Skeletal muscle tissue (tissue), 4 donors: ENCODE measurements around the gene ALG3. TPM values are rescaled to one million over a fixed set of nuclear protein-coding genes. Genes with fewer than 3 reads are reported as not detected.
A peak's percentile ranks its signal among the peaks of the same experiment; 100 is the strongest.

Experiments used
- H3K27ac ChIP-seq: one replicate; pipeline ENCODE4 v1.7.0; 2013; ENCODE audit warnings: mild to moderate bottlenecking, low read depth, low read length, inconsistent platforms
- H3K27me3 ChIP-seq, 3 donors: one replicate each; pipeline ENCODE4 v1.7.0; 2013; ENCODE audit warnings: low read length in 3 of 3; ENCODE audit not compliant: control insufficient read depth in 3 of 3, insufficient read depth in 3 of 3
- H3K36me3 ChIP-seq, 3 donors: one replicate each; pipeline ENCODE4 v1.7.0; 2013; ENCODE audit warnings: low read length in 3 of 3; ENCODE audit not compliant: control insufficient read depth in 3 of 3, insufficient read depth in 3 of 3
- H3K4me1 ChIP-seq, 3 donors: one replicate each; pipeline ENCODE4 v1.7.0; 2013; ENCODE audit warnings: low read length in 3 of 3, mild to moderate bottlenecking in 3 of 3; ENCODE audit not compliant: control insufficient read depth in 3 of 3, insufficient read depth in 3 of 3
- H3K4me3 ChIP-seq, 3 donors: one replicate each; pipeline ENCODE4 v1.7.0; 2013; ENCODE audit warnings: low read length in 3 of 3
- H3K9ac ChIP-seq, 3 donors: one replicate each; pipeline ENCODE4 v1.7.0; 2013; ENCODE audit warnings: low read length in 3 of 3, mild to moderate bottlenecking in 3 of 3, moderate library complexity in 2 of 3, low read depth in 1 of 3
- H3K9me3 ChIP-seq, 3 donors: one replicate each; pipeline ENCODE4 v1.7.0; 2013; ENCODE audit warnings: low read length in 3 of 3; ENCODE audit not compliant: control insufficient read depth in 3 of 3
- total RNA-seq: library from RNA; depleted of rRNA; stranded (reverse); fragments of >200 nt; gene quantifications from one replicate; pipeline ENCODE4 v1.2.3, GENCODE V29; 2014
- donor health status: Osteomylitis.

ALG3 gene
- 17.2 TPM for total RNA-seq

DNA sequence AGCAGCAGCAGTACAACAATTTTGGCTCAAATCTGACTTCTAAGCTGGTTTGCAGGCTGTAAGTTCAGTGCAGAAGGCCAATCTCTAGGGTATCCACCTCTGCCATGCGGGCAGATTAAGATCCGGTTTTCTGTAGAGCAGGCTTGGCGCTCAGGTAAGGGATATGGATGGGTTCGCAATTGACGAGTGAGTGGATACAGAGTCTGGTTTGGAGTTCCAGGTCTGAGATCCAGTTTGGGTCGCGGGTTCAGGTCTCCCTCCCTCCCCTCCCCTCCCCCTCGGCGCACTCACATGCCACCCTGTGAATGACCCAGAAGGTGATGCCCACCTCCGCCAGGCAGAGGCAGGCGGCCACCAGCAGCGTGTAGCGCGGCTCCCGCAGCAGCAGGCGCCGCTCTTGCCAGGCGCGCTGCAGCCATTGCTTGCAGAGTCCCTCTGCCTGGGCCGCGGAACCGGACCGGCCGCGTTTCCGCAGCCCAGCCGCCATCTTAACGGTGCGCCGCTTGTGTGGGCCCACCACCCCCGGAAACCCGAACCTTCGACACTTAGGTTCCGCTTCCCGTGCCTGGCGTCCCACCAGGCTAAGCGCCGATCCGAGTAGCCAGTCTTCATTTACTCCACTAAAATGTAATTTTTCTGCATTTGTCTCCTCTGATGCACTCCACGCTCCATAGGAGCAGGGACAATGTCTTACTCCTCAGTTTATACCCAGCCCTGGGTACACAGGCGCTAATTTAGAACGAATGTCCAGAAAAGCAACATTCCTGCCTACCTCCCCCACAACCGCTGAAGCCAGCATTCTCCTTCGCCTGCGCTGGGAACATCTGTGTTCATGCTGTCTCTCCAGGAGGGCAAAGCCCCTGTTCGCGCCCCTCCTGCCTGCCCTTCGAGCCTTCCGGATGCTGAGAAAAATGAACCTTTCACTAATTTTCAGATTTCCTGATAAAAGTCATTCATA is at the start of gene ALG3:
ALG3 (minus strand) TSS at position 509 of the 958 bp plus-strand sequence; CDS start at position 487, 22 bp downstream.
- H3K9ac ChIP-seq: peak within 1 kb of the TSS; percentile 76 to 89 (median 85)

DNA sequence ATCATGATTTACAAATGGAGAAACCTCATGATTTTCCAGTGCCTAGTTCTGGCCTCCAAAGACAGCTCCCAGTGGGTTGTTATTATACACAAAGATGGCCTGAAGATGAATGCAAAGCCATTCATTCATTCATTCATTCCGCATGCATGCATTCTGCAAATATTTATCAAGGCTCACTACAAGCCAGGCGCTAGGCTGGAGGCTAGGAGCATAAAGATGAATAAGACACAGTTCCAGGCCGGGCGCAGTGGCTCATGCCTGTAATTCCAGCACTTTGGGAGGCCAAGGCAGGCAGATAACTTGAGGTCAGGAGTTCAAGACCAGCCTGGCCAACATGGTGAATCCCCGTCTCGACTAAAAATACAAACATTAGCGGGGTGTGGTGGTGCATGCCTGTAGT is 47.9 kb upstream of the ALG3 start:
- no peak overlapping the region for H3K4me3 ChIP-seq
- no peaks in the 10 kb centered on the region for H3K9me3 ChIP-seq
- H3K27me3 ChIP-seq: no peaks in the 10 kb centered on the region
- no peak overlapping the region for H3K9ac ChIP-seq
- peaks cover 12 to 17% (median 13%) of the 10 kb centered on the region in 3 donors for H3K36me3 ChIP-seq
- H3K27ac ChIP-seq: no peak overlapping the region
- H3K4me1 ChIP-seq: peaks cover 9 to 17% (median 11%) of the 10 kb centered on the region in 3 donors

More for the DNA sequence above, at the start of gene ALG3:
- no peaks in the 10 kb centered on the region for H3K9me3 ChIP-seq
- H3K27ac ChIP-seq: peak within 1 kb of the TSS; percentile 87
- H3K27me3 ChIP-seq: no peaks in the 10 kb centered on the region
- H3K36me3 ChIP-seq: peaks cover 19 to 22% (median 20%) of the 10 kb centered on the region in 3 donors
- H3K4me1 ChIP-seq: peaks cover 13 to 27% (median 18%) of the 10 kb centered on the region in 3 donors
- H3K4me3 ChIP-seq: peak within 1 kb of the TSS; percentile 95 to 97 (median 97)

DNA sequence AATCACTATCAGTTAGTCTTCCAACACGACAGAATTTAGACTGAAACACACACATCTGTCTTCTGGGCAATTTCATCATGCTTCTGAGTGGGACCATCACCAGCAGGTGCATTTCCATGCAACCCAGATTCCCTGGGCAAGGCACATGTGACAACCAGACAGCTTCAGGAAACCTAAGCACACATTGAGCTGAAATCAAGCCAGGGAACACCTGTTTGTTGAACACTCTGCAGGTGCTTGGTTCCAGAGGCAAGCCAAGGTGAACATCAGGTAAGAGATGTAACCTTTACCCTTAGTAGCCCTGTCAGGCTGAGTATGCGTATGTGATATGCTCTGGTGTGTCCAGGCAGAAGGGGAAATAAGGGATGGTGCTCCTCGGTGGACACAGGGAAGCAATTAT is 47.0 kb upstream of the ALG3 start:
- Histone ChIP-seq H3K27ac (no peak overlapping the region), H3K9me3 (no peaks in the 10 kb centered on the region), H3K4me3 (no peak overlapping the region), H3K36me3 (peaks cover 5 to 11% (median 6%) of the 10 kb centered on the region in 3 donors), H3K27me3 (no peaks in the 10 kb centered on the region), H3K9ac (no peak overlapping the region), H3K4me1 (peaks cover 9 to 16% (median 11%) of the 10 kb centered on the region in 3 donors)

DNA sequence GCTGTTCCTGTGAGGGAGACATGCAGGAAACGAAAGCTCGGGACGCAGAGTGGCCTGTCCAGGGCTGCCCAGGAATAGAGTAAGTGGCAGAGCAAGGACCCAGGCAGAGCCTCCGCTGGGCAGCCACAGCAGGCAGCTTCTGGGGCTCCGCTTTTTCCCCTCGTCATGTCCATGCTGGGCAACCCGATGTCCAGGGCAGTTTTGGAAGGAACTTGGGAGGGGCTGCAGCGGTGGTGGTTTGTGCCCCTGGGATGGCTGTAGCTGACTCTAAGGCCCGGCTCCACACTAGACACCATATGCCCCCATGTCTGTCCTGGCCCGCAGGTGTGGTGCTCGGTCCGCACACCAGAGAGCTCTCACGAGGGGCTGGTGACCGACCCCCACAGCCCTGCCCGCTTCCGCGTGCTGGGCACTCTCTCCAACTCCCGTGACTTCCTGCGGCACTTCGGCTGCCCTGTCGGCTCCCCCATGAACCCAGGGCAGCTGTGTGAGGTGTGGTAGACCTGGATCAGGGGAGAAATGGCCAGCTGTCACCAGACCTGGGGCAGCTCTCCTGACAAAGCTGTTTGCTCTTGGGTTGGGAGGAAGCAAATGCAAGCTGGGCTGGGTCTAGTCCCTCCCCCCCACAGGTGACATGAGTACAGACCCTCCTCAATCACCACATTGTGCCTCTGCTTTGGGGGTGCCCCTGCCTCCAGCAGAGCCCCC is 43.1 kb upstream of the ALG3 start:
- Histone ChIP-seq H3K4me1 (no peaks in the 10 kb centered on the region), H3K9me3 (no peaks in the 10 kb centered on the region), H3K27ac (no peak overlapping the region), H3K9ac (no peak overlapping the region), H3K27me3 (peaks cover 0 to 3% (median 2%) of the 10 kb centered on the region in 3 donors), H3K4me3 (no peak overlapping the region), H3K36me3 (no peaks in the 10 kb centered on the region)

DNA sequence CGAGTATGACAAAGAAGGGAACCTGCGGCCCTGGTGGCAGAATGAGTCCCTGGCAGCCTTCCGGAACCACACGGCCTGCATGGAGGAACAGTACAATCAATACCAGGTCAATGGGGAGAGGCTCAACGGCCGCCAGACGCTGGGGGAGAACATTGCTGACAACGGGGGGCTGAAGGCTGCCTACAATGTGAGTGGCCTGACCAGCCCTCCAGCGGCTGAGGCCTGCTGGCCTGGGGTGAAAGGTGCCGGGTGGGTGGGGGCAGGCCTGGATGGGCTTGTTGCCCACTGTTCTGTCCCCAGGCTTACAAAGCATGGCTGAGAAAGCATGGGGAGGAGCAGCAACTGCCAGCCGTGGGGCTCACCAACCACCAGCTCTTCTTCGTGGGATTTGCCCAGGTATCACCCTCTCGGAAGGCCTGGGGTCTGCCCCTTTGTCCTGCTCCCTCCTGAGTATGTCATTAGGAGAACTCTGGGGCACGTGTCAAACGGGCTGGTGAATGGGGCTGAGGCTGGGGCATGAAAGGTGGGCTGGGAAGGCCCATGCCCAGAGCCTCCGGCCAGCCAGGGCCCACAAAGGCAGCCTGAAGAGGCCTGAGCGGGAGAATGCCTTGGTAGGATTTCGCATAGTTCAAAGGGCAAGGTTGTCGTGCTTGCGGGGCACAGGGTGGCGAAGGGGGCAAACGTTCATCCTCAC is 42.4 kb upstream of the ALG3 start:
- H3K27ac ChIP-seq: no peak overlapping the region
- H3K4me1 ChIP-seq: no peaks in the 10 kb centered on the region
- no peak overlapping the region for H3K9ac ChIP-seq
- H3K4me3 ChIP-seq: no peak overlapping the region
- H3K27me3 ChIP-seq: peaks cover 0 to 5% (median 4%) of the 10 kb centered on the region in 3 donors
- no peaks in the 10 kb centered on the region for H3K36me3 ChIP-seq
- no peaks in the 10 kb centered on the region for H3K9me3 ChIP-seq

DNA sequence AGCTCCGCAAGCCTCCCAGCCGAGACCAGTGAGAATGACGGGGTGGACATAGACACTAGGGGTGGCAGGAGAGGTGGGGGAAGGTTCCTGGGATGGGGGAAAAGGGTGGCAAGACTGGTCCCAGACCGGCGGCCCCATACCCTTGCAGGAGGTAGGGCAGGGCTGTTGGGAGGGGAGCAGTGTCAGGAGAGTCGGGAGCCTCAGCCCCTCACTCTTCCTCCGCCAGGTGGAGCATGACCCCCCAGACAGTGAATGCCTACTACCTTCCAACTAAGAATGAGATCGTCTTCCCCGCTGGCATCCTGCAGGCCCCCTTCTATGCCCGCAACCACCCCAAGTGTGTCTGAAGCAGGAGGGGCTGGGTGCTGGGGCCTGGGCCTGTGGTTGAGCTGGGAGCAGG is 41.6 kb upstream of the ALG3 start:
- no peak overlapping the region for H3K27ac ChIP-seq
- H3K4me3 ChIP-seq: no peak overlapping the region
- no peaks in the 10 kb centered on the region for H3K9me3 ChIP-seq
- H3K9ac ChIP-seq: no peak overlapping the region
- H3K36me3 ChIP-seq: no peaks in the 10 kb centered on the region
- H3K27me3 ChIP-seq: peaks cover 0 to 6% (median 5%) of the 10 kb centered on the region in 3 donors
- H3K4me1 ChIP-seq: no peaks in the 10 kb centered on the region

DNA sequence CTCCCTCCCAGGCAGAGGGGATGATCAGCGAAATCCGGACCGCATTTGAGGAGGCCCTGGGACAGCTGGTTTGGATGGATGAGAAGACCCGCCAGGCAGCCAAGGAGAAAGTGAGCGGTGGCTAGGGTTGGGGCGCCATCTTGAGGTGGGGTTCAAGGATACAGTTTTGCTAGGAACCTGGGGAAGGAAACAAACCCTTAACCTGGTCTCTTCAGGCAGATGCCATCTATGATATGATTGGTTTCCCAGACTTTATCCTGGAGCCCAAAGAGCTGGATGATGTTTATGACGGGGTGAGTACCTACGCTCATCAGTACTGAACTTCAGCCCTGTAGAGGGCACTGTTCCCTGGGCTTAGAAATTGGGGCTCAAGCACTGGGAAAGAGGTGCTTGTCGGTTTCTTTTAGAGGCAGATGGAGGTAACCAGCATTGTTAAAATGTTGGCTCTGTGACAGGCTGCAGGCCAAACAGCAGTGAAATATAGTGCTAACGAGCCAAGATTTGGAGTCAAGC is 40.7 kb upstream of the ALG3 start:
- H3K4me3 ChIP-seq: no peak overlapping the region
- H3K9me3 ChIP-seq: no peaks in the 10 kb centered on the region
- H3K27ac ChIP-seq: no peak overlapping the region
- H3K27me3 ChIP-seq: peaks cover 0 to 6% (median 5%) of the 10 kb centered on the region in 3 donors
- H3K36me3 ChIP-seq: no peaks in the 10 kb centered on the region
- H3K9ac ChIP-seq: no peak overlapping the region
- no peaks in the 10 kb centered on the region for H3K4me1 ChIP-seq

DNA sequence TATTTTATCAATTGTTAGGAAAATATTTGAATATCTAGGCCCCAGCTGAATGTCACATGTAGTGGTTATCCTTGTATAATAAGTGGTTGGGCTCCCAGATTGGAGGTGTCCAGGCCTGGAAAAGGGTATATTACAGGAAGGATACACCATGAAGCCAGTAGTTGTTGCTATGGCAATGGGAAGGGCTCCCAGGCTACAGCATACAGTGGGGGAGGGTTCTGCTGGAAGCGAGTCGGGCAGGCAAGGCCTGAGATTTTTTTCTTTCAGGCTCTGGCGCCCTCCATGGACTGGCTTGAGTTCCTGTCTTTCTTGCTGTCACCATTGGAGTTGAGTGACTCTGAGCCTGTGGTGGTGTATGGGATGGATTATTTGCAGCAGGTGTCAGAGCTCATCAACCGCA is 35.9 kb upstream of the ALG3 start:
- Histone ChIP-seq H3K27me3 (peaks cover 0 to 7% (median 6%) of the 10 kb centered on the region in 3 donors), H3K4me3 (no peak overlapping the region), H3K9me3 (no peaks in the 10 kb centered on the region), H3K9ac (no peak overlapping the region), H3K27ac (no peak overlapping the region), H3K36me3 (no peaks in the 10 kb centered on the region), H3K4me1 (no peaks in the 10 kb centered on the region)

DNA sequence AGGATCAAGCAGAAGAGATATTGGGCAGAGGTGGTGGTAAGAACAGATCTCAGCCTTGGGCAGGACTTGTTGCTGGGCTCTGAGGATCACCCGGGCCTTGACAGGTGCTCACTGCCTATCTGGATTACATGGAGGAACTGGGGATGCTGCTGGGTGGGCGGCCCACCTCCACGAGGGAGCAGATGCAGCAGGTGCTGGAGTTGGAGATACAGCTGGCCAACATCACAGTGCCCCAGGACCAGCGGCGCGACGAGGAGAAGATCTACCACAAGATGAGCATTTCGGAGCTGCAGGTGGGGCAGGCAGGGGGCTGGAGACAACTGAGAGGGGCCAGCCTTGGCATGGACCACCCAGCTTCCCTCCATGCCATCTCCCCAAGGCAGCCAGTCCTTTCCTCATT is 34.9 kb upstream of the ALG3 start:
- Histone ChIP-seq H3K9ac (no peak overlapping the region), H3K27me3 (peaks cover 0 to 7% (median 3%) of the 10 kb centered on the region in 3 donors), H3K27ac (no peak overlapping the region)

More for the DNA sequence above, 34.9 kb upstream of the ALG3 start:
- Histone ChIP-seq H3K4me1 (no peaks in the 10 kb centered on the region), H3K9me3 (no peaks in the 10 kb centered on the region), H3K36me3 (no peaks in the 10 kb centered on the region), H3K4me3 (no peak overlapping the region)
